Panc1 (cell line): Measurements from ENCODE around the gene NCKAP5.

ENCODE experiments used
- SIN3A ChIP-seq: IDR thresholded peaks from 2 replicates; pipeline ENCODE4 v1.6.1; 2012; ENCODE audit warnings: low read depth, mild to moderate bottlenecking, low read length, moderate library complexity, borderline replicate concordance; ENCODE audit not compliant: insufficient read depth
- TF ChIP-seq, protein P1 (sequence below): fragments of 450-650 bp; IDR thresholded peaks from 2 replicates; pipeline ENCODE4 v1.5.1; 2017; ENCODE audit warnings: mild to moderate bottlenecking

GRCh38 chr2:133334923-133335322, 233.3 kb downstream of the NCKAP5 start:
- TF ChIP-seq, protein P1, sequence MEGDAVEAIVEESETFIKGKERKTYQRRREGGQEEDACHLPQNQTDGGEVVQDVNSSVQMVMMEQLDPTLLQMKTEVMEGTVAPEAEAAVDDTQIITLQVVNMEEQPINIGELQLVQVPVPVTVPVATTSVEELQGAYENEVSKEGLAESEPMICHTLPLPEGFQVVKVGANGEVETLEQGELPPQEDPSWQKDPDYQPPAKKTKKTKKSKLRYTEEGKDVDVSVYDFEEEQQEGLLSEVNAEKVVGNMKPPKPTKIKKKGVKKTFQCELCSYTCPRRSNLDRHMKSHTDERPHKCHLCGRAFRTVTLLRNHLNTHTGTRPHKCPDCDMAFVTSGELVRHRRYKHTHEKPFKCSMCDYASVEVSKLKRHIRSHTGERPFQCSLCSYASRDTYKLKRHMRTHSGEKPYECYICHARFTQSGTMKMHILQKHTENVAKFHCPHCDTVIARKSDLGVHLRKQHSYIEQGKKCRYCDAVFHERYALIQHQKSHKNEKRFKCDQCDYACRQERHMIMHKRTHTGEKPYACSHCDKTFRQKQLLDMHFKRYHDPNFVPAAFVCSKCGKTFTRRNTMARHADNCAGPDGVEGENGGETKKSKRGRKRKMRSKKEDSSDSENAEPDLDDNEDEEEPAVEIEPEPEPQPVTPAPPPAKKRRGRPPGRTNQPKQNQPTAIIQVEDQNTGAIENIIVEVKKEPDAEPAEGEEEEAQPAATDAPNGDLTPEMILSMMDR: no peak
- TF ChIP-seq SIN3A: no peak
